Raji (cell line): ENCODE data around the gene ARL10.

Experiments
- POLR2A ChIP-seq: IDR thresholded peaks from 2 replicates; pipeline ENCODE4 v1.6.1; 2011; ENCODE audit warnings: low read depth, low read length, control low read depth; ENCODE audit not compliant: insufficient read depth

The ARL10 gene

DNA sequence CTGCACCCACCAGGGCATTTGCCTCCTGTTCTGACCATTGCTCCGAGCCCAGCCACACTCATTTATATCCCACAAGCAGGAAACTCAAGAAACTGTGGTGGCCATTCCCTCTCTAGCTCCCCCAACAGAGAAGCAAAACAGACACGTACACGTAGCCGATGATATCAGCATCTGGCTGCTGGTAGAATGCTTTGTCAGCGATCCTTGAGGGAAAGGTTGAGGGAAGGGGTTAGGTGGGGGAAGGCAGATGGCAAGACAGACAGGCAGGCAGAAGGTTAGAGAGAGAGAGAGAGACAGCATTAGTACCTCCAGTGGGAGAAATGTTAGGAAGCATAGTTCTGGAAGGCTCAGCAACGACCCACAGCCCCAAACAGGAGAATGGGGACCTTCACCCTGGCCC is 31.0 kb downstream of the ARL10 start:
- TF ChIP-seq POLR2A, result no peak

- no peak for TF ChIP-seq POLR2A
Observed at GRCh38 chr5:176397736-176398420, 32.6 kb downstream of the ARL10 start.

DNA sequence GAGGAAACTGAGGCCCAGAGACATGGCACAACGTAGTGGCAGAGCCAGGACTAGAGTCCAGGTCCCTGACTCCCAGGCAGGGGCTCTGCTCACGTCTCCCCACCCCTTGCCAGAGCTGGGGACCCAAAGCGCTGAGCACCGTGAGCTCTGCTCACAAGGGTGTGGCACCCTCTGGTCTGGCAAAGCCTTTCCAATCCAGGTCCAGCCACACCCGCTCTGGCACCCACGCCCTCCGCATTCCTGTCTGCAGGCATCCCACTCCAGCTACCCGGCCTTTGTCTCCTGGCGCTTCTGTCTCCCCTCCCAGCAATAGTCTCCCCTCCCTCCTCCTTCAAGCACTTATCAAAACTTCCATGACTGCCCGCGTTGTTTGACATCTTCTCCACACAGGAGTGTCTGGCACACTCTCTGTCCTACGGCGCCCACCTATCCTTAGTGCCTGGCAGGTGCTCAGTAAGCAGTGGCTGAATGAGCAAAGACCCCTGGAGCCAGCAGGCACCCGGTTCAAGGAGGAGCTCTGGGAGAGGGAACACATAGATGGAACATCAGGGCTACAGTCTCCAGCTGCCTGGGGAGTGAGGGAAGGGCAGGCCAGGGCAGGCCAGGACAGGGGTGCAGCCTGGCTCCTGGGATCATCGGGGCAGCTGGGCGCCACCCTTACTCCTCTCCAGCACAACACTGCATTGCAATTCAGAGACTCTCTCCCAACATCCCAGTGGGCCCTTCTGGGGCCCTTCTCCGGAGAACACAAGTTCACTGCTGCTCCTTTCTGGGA is 35.3 kb downstream of the ARL10 start:
- TF ChIP-seq POLR2A, result no peak

DNA sequence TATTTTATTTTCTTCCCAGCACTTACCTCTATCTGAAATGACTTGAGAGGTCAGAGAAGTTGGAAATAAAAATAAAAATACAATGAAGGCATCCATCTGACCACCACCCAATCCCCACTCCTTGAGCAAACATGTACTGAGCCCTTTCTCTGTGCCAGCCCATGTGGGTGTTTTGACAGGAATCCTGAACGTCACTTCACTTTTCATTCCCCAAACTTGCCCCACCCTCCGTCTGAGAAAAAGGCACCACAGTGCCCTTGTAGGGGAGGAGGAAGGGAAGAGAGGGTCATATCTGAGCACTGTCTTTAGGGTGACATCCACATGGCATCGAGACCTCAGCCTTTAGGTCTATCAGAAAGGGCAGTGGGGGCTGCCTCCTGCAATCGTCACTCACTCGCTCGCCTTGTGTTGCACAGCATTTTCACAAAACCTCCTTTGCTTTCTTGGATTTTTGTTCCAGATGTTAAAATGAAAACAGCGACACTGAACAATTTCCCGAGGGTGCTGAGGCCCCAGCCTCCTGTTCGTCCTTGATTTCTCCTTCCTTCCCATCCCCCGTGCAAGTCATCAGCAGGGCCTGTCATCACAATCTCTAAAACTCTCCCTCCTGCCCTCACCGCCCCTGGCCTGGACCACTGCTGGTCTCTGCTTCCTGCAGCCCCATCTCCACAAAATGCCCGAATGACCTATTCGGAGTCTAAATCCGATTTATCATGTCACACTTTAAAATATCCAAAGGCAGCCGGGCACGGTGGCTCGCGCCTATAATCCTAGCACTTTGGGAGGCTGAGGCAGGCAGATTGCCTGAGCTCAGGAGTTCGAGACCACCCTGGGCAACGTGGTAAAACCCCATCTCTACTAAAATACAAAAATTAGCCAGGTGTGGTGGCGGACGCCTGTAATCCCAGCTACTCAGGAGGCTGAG is 36.3 kb downstream of the ARL10 start:
- no peak for TF ChIP-seq POLR2A

GRCh38 chr5:176405656-176406435 is 40.6 kb downstream of the ARL10 start:
- no peak for TF ChIP-seq POLR2A

GRCh38 chr5:176406436-176407052 is 41.3 kb downstream of the ARL10 start:
- TF ChIP-seq POLR2A, result no peak

GRCh38 chr5:176407456-176408251 is 42.4 kb downstream of the ARL10 start:
- TF ChIP-seq POLR2A, result no peak

DNA sequence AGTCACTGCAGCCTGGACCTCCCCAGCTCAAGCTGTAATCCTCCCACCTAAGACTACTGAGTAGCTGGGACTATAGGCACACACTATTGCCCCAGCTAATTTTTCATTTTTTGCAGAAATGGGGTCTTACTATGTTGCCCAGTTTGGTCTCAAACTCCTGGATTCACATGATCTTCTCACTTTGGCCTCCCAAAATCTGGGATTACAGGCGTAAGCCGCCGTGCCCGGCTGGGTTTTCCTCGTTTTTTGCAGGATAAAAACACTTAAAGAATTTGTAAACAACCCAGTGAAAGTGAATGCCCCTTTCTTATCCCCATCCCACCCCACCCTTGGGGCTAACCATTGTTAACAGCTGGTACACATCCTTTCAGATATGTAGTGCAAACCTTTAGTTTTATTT is 43.3 kb downstream of the ARL10 start:
- TF ChIP-seq POLR2A, result no peak

GRCh38 chr5:176409765-176410164 is 44.5 kb downstream of the ARL10 start:
- no peak for TF ChIP-seq POLR2A

- no peak for TF ChIP-seq POLR2A
Observed at GRCh38 chr5:176410486-176411180, 45.3 kb downstream of the ARL10 start.

DNA sequence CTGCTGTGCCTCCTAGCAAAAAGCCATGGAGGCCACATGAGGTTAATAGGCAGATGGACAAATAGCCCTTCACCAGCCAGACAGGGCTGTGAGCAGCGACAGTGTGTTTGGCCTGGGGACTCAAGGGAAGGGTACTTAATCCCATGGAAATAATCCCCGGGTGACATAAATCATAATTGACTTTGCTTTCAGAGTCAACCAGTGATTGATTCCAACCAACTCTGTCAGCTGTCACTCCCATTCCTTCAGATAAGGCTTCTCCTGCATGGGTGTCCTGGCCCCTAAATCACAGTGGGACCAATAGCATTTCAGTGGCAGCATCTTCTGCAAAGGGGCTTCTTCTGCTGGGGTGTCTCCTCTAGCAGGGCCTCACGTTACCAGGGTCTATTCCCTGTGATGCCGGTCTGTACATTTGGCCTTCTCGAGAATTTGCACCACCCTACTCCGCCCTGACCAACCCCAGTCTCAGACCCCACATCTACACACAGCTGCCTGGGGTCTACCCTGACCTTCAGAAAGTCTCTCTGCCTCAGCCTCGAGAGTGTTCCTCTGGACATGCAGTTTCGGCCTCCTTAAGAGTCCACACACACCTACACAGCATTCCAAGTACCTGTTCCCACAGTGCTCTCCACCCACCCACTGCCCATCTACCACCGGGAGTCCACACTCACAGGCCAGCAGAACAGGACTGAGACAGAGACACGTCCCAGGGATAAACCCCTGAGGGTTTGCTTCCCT is 47.4 kb downstream of the ARL10 start:
- no peak for TF ChIP-seq POLR2A

- no peak for TF ChIP-seq POLR2A
Observed at GRCh38 chr5:176413255-176413565, 47.9 kb downstream of the ARL10 start.
